ENCODE results near the gene SEMA3D. TPM values are rescaled to one million over a fixed set of nuclear protein-coding genes. Genes with fewer than 3 reads are reported as not detected.

Gene SEMA3D
- total RNA-seq, 4 donors from 2014 or later, result 0.06 to 3.8 (median 0.14) TPM

DNA sequence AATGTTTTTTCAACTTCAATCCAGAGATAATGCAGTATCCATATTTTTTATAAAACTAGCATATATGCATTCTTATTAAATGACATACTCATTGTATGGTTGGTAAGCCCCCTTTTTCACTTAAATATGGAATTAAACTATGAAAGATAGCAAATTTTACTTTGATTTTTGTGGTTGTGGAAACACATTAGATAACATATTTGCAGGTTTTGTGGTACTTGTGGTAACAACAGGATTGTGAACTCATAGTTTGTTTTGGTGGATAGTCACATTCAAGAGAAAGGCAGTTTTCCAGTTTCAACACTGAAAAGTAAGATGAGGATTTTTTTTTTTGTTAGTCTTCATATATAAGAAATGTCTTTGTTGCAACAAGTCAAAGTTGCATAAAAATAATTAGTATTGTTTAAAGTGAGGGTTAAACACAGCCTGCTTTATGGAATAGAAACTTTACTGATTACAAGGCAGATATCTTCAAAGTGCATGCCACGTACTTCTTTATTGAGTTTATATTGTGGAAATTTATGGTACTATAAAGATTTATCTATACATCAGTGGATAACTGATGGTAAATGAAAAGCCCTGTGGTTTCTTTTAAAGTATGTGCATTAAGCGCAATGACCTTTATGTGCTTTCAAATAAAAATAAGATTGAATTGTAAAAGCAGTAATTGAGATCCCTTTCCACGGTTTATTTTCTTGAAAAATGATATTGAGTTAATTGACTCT lies 39.7 kb upstream of the SEMA3D start:
- no peaks in the 10 kb centered on the region for H3K36me3 ChIP-seq
- H3K27me3 ChIP-seq, result no peaks in the 10 kb centered on the region
- H3K9me3 ChIP-seq, result no peaks in the 10 kb centered on the region
- no peak overlapping the region for H3K27ac ChIP-seq
- intact Hi-C loops (cut with DNase I), result no loop called here
- TF ChIP-seq POLR2A (IDR thresholded peaks at IDR 0.05), result no peak
- TF ChIP-seq, protein P1, sequence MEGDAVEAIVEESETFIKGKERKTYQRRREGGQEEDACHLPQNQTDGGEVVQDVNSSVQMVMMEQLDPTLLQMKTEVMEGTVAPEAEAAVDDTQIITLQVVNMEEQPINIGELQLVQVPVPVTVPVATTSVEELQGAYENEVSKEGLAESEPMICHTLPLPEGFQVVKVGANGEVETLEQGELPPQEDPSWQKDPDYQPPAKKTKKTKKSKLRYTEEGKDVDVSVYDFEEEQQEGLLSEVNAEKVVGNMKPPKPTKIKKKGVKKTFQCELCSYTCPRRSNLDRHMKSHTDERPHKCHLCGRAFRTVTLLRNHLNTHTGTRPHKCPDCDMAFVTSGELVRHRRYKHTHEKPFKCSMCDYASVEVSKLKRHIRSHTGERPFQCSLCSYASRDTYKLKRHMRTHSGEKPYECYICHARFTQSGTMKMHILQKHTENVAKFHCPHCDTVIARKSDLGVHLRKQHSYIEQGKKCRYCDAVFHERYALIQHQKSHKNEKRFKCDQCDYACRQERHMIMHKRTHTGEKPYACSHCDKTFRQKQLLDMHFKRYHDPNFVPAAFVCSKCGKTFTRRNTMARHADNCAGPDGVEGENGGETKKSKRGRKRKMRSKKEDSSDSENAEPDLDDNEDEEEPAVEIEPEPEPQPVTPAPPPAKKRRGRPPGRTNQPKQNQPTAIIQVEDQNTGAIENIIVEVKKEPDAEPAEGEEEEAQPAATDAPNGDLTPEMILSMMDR (IDR thresholded peaks at IDR 0.05), result no peak
- H3K4me1 ChIP-seq, result no peaks in the 10 kb centered on the region
- DNase-seq, result no peak
- no peak overlapping the region for H3K4me3 ChIP-seq
- WGBS, 2 donors, result 73 to 79% methylated on average over 3 of the region's 3 CpGs

- 37 to 41% methylated on average over 3 of the region's 3 CpGs for WGBS, 2 donors
Observed at GRCh38 chr7:85224171-85224570, 37.3 kb upstream of the SEMA3D start.

DNA sequence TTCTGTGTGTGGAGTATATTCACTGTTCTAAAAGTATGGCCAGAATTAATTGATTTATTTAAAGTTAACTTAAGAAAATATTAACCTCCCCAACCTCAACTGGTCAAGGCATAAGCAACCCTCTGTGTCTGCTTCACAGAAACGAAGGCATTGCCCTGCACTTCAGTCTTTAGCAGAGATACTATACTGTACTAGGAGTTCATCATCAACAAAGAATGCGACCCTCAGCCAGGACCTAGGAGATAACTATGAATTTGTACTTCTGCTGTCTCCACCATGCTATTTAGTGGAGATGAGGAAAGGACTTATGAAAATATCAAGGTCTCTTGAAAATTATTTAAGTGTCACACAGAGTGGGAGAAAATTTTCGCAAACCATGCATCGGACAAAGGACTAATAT lies 35.7 kb upstream of the SEMA3D start:
- intact Hi-C loops (cut with DNase I), result no loop called here
- Histone ChIP-seq H3K27me3 (no peaks in the 10 kb centered on the region), H3K4me1 (no peaks in the 10 kb centered on the region), H3K4me3 (no peak overlapping the region), H3K27ac (no peak overlapping the region), H3K9me3 (no peaks in the 10 kb centered on the region), H3K36me3 (no peaks in the 10 kb centered on the region)
- DNase-seq, result no peak
- 75 to 79% methylated on average over 4 of the region's 4 CpGs for WGBS, 2 donors
- TF ChIP-seq, protein P1 (IDR thresholded peaks at IDR 0.05), result no peak
- TF ChIP-seq POLR2A (IDR thresholded peaks at IDR 0.05), result no peak

More at GRCh38 chr7:85224171-85224570, 37.3 kb upstream of the SEMA3D start:
- Histone ChIP-seq H3K27ac (no peak overlapping the region), H3K27me3 (no peaks in the 10 kb centered on the region), H3K9me3 (no peaks in the 10 kb centered on the region), H3K36me3 (no peaks in the 10 kb centered on the region), H3K4me1 (no peaks in the 10 kb centered on the region), H3K4me3 (no peak overlapping the region)
- intact Hi-C loops (cut with DNase I), result no loop called here
- no peak for DNase-seq
- TF ChIP-seq POLR2A (IDR thresholded peaks at IDR 0.05), result no peak
- TF ChIP-seq, protein P1 (IDR thresholded peaks at IDR 0.05), result no peak

- intact Hi-C loops (cut with DNase I), result no loop called here
- TF ChIP-seq, protein P1 (IDR thresholded peaks at IDR 0.05), result no peak
- TF ChIP-seq POLR2A (IDR thresholded peaks at IDR 0.05), result no peak
- Histone ChIP-seq H3K36me3 (no peaks in the 10 kb centered on the region), H3K4me3 (no peak overlapping the region), H3K4me1 (no peaks in the 10 kb centered on the region), H3K27ac (no peak overlapping the region), H3K27me3 (no peaks in the 10 kb centered on the region), H3K9me3 (no peaks in the 10 kb centered on the region)
- DNase-seq, result no peak
Observed at GRCh38 chr7:85221796-85222195, 34.9 kb upstream of the SEMA3D start.

- Histone ChIP-seq H3K36me3 (no peaks in the 10 kb centered on the region), H3K27me3 (no peaks in the 10 kb centered on the region), H3K4me1 (no peaks in the 10 kb centered on the region), H3K9me3 (no peaks in the 10 kb centered on the region), H3K27ac (no peak overlapping the region), H3K4me3 (no peak overlapping the region)
- DNase-seq, result no peak
- intact Hi-C loops (cut with DNase I), result no loop called here
- TF ChIP-seq, protein P1 (IDR thresholded peaks at IDR 0.05), result no peak
- TF ChIP-seq POLR2A (IDR thresholded peaks at IDR 0.05), result no peak
Observed at GRCh38 chr7:85220651-85221050, 33.8 kb upstream of the SEMA3D start.

Measured in esophagus squamous epithelium (tissue), 5 donors.